PC-9 (cell line): ENCODE data around the gene KBTBD8.

ENCODE experiments used
- EZH2 ChIP-seq: fragments of 200-600 bp; sonication (generic); IDR thresholded peaks from 2 replicates; pipeline ENCODE4 v1.8.0; 2017; ENCODE audit warnings: antibody characterized with exemption, low read depth
- TF ChIP-seq, protein P1 (sequence below): fragments of 200-600 bp; sonication (generic); conservative IDR thresholded peaks from 2 replicates; pipeline ENCODE4 v1.6.1; 2017; ENCODE audit warnings: mixed run types, antibody characterized with exemption, mild to moderate bottlenecking, moderate library complexity

DNA sequence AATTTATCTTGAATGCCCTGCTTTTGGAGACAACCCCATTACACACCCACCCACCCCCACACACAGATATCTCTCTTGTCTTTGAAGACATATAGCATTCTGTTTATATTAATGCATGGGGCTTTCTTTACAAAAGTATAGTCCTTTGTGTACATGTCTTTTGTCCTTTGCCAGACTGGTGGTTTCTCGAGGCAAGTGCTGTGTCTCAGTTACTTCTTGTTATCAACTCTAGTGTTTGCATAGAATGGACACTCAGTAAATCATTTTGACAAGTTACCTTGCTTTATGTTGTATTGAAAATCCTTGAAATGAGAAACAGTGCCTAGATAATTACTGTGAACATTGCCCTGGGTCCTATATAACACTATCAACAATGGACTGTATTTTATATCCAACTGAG lies 33.9 kb downstream of the KBTBD8 start:
- TF ChIP-seq EZH2, result no peak
- TF ChIP-seq, protein P1, sequence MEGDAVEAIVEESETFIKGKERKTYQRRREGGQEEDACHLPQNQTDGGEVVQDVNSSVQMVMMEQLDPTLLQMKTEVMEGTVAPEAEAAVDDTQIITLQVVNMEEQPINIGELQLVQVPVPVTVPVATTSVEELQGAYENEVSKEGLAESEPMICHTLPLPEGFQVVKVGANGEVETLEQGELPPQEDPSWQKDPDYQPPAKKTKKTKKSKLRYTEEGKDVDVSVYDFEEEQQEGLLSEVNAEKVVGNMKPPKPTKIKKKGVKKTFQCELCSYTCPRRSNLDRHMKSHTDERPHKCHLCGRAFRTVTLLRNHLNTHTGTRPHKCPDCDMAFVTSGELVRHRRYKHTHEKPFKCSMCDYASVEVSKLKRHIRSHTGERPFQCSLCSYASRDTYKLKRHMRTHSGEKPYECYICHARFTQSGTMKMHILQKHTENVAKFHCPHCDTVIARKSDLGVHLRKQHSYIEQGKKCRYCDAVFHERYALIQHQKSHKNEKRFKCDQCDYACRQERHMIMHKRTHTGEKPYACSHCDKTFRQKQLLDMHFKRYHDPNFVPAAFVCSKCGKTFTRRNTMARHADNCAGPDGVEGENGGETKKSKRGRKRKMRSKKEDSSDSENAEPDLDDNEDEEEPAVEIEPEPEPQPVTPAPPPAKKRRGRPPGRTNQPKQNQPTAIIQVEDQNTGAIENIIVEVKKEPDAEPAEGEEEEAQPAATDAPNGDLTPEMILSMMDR, result no peak
